Smooth muscle cell (in vitro differentiated cells): ENCODE measurements around the gene CACNB1. TPM values are rescaled to one million over a fixed set of nuclear protein-coding genes. Genes with fewer than 3 reads are reported as not detected.

Experiments used
- DNase-seq: peaks from one replicate; lab custom pipeline; 2025; ENCODE audit not compliant: unreplicated experiment; lab: John Stamatoyannopoulos, UW
- H2AFZ ChIP-seq: fragments of 200-600 bp; sonication (generic); 2 replicates; pipeline ENCODE4 v1.6.0; 2016; ENCODE audit warnings: antibody characterized with exemption, low read depth, mild to moderate bottlenecking
- H3F3A ChIP-seq: fragments of 200-600 bp; sonication (generic); 2 replicates; pipeline ENCODE4 v1.6.0; 2017; ENCODE audit warnings: antibody characterized with exemption, low read depth
- H3K27ac ChIP-seq: fragments of 200-600 bp; sonication (generic); 2 replicates; pipeline ENCODE4 v1.5.1; 2016; ENCODE audit warnings: low read depth, mild to moderate bottlenecking
- H3K27me3 ChIP-seq: fragments of 200-600 bp; sonication (generic); 2 replicates; pipeline ENCODE4 v1.6.1; 2016; ENCODE audit warnings: low read depth, mild to moderate bottlenecking
- H3K36me3 ChIP-seq: fragments of 200-600 bp; sonication (generic); 2 replicates; pipeline ENCODE4 v1.5.1; 2016; ENCODE audit warnings: low read depth
- H3K4me1 ChIP-seq: fragments of 200-600 bp; sonication (generic); 2 replicates; pipeline ENCODE4 v1.5.1; 2016; ENCODE audit warnings: low read depth
- H3K4me2 ChIP-seq: fragments of 200-600 bp; sonication (generic); 2 replicates; pipeline ENCODE4 v1.6.0; 2016; ENCODE audit warnings: mild to moderate bottlenecking
- H3K4me3 ChIP-seq: fragments of 200-600 bp; sonication (generic); 2 replicates; pipeline ENCODE4 v1.5.1; 2016; ENCODE audit warnings: mild to moderate bottlenecking
- H3K79me2 ChIP-seq: fragments of 200-600 bp; sonication (generic); 2 replicates; pipeline ENCODE4 v1.6.0; 2016; ENCODE audit warnings: low read depth, mild to moderate bottlenecking
- H3K9ac ChIP-seq: fragments of 200-600 bp; sonication (generic); 2 replicates; pipeline ENCODE4 v1.6.0; 2016; ENCODE audit warnings: low read depth
- H3K9me3 ChIP-seq: fragments of 200-600 bp; sonication (generic); replicated peaks from 2 replicates; pipeline ENCODE4 v1.5.1; 2016; ENCODE audit warnings: low read depth
- H4K20me1 ChIP-seq: fragments of 200-600 bp; sonication (generic); 2 replicates; pipeline ENCODE4 v1.6.0; 2016; ENCODE audit warnings: low read depth
- CTCF ChIP-seq: fragments of 200-600 bp; sonication (generic); IDR thresholded peaks from 2 replicates; pipeline ENCODE4 v1.5.1; 2017; ENCODE audit warnings: borderline replicate concordance, mild to moderate bottlenecking, antibody characterized with exemption; ENCODE audit not compliant: insufficient read depth, poor library complexity, severe bottlenecking
- WGBS: methylation state at CpG from one replicate; pipeline ENCODE4 v1.1.7; 2016; ENCODE audit warnings: low lambda C conversion rate; 5-methylcytosine and 5-hydroxymethylcytosine counted together
- polyA plus RNA-seq: library from polyadenylated mRNA; unstranded; fragments of >200 nt; fragmentation: Nextera tagmentation; extraction: Ambion mirVana; gene quantifications from 2 replicates; pipeline ENCODE4 v1.2.1, GENCODE V29; 2016
- total RNA-seq: library from RNA; depleted of rRNA; stranded (reverse); fragments of >200 nt; gene quantifications from 2 replicates; pipeline ENCODE4 v1.2.3, GENCODE V29; 2014

Gene CACNB1
- total and polyA plus RNA-seq, 2 experiments from 2014 or later, result 7.1 to 9.2 TPM

- H3K4me1 ChIP-seq, result peaks cover 18% of the 10 kb centered on the region
- H3K27ac ChIP-seq, result no peak overlapping the region
- no peak overlapping the region for H3K4me3 ChIP-seq
- H3K27me3 ChIP-seq, result peaks cover 54% of the 10 kb centered on the region
- no peaks in the 10 kb centered on the region for H3K79me2 ChIP-seq
- no peak for DNase-seq
- no peak overlapping the region for H3K9ac ChIP-seq
- WGBS, result 25% methylated on average over 33 of the region's 33 CpGs
- no peak for TF ChIP-seq CTCF
- no peaks in the 10 kb centered on the region for H4K20me1 ChIP-seq
- no peak overlapping the region for H2AFZ ChIP-seq
- no peaks in the 10 kb centered on the region for H3F3A ChIP-seq
- no peaks in the 10 kb centered on the region for H3K36me3 ChIP-seq
- H3K9me3 ChIP-seq, result no peaks in the 10 kb centered on the region
- H3K4me2 ChIP-seq, result peak overlapping the region; percentile 85
These were observed 26.7 kb upstream of the CACNB1 start for GRCh38 chr17:39223907-39224777.

- peaks cover 18% of the 10 kb centered on the region for H3K4me1 ChIP-seq
- H4K20me1 ChIP-seq, result no peaks in the 10 kb centered on the region
- no peak for DNase-seq
- H3K27ac ChIP-seq, result no peak overlapping the region
- no peak overlapping the region for H3K4me3 ChIP-seq
- TF ChIP-seq CTCF, result no peak
- peaks cover 60% of the 10 kb centered on the region for H3K27me3 ChIP-seq
- no peaks in the 10 kb centered on the region for H3K9me3 ChIP-seq
- no peak overlapping the region for H3K9ac ChIP-seq
- H3K79me2 ChIP-seq, result no peaks in the 10 kb centered on the region
- H3K36me3 ChIP-seq, result no peaks in the 10 kb centered on the region
- H2AFZ ChIP-seq, result no peak overlapping the region
- H3K4me2 ChIP-seq, result no peak overlapping the region
- 77% methylated on average over 9 of the region's 9 CpGs for WGBS
- H3F3A ChIP-seq, result no peaks in the 10 kb centered on the region
These were observed 25.7 kb upstream of the CACNB1 start for GRCh38 chr17:39222866-39223834.

- Histone ChIP-seq H3K27ac (no peak overlapping the region), H3K4me2 (no peak overlapping the region), H4K20me1 (no peaks in the 10 kb centered on the region), H3K79me2 (no peaks in the 10 kb centered on the region), H3K9ac (no peak overlapping the region), H3F3A (no peaks in the 10 kb centered on the region), H3K36me3 (no peaks in the 10 kb centered on the region), H2AFZ (no peak overlapping the region), H3K27me3 (peaks cover 70% of the 10 kb centered on the region), H3K9me3 (no peaks in the 10 kb centered on the region), H3K4me1 (peaks cover 18% of the 10 kb centered on the region), H3K4me3 (no peak overlapping the region)
- 98% methylated on average over 6 of the region's 7 CpGs for WGBS
- TF ChIP-seq CTCF, result no peak
- no peak for DNase-seq
These were observed 24.7 kb upstream of the CACNB1 start for GRCh38 chr17:39222151-39222550.
